Naive thymus-derived CD4-positive, alpha-beta T cell (primary cell): Measurements from ENCODE around the gene WFDC5. TPM values are rescaled to one million over a fixed set of nuclear protein-coding genes. Genes with fewer than 3 reads are reported as not detected.

ENCODE experiments used
- ATAC-seq: fragments of 150-1000 bp; cut with Tn5 transposase; 2 replicates; pipeline ENCODE4 v1.10.0; 2021; ENCODE audit warnings: mild to moderate bottlenecking, moderate library complexity
- CTCF ChIA-PET: fragments of 350-600 bp; sonication (Branson Sonifier 250); formaldehyde crosslinking; loops from one replicate; lab custom pipeline; 2021; ENCODE audit warnings: antibody characterized with exemption; lab: Charles Lee
- POLR2A ChIA-PET: fragments of 350-600 bp; sonication (Branson Sonifier 250); formaldehyde crosslinking; loops from one replicate; lab custom pipeline; 2021; ENCODE audit warnings: antibody characterized with exemption, inconsistent platforms; lab: Charles Lee
- DNase-seq, 9 donors: peaks; one replicate each; pipeline versions ENCODE4 v3.0.0 to v3.0.0-alpha.2; 2020 to 2022; ENCODE audit warnings: mixed read lengths in 1 of 9
- H3K27ac ChIP-seq: one replicate; pipeline ENCODE4 v1.7.0; 2013; ENCODE audit warnings: mild to moderate bottlenecking, low read depth, low read length, moderate library complexity
- H3K27me3 ChIP-seq, 2 donors: one replicate each; pipeline ENCODE4 v1.7.0; 2013; ENCODE audit warnings: low read length in 2 of 2, mild to moderate bottlenecking in 2 of 2, moderate library complexity in 2 of 2; ENCODE audit not compliant: control insufficient read depth in 2 of 2, insufficient read depth in 2 of 2
- H3K36me3 ChIP-seq, 3 experiments: 1 replicate in 2 of 3; 2 replicates in 1 of 3; pipeline ENCODE4 v1.7.0; 2013; ENCODE audit warnings: low read length in 3 of 3, mild to moderate bottlenecking in 3 of 3, moderate library complexity in 1 of 3; ENCODE audit not compliant: insufficient read depth in 3 of 3, control insufficient read depth in 2 of 3
- H3K4me1 ChIP-seq, 2 donors: one replicate each; pipeline ENCODE4 v1.7.0; 2013; ENCODE audit warnings: low read length in 2 of 2, mild to moderate bottlenecking in 2 of 2, moderate library complexity in 1 of 2; ENCODE audit not compliant: control insufficient read depth in 2 of 2, insufficient read depth in 2 of 2
- H3K4me3 ChIP-seq: 2 replicates; pipeline ENCODE4 v1.7.0; 2013; ENCODE audit warnings: mild to moderate bottlenecking, low read length
- H3K9me3 ChIP-seq, 3 experiments: 1 replicate in 2 of 3; 2 replicates in 1 of 3; pipeline ENCODE4 v1.7.0; 2013; ENCODE audit warnings: low read length in 3 of 3; ENCODE audit not compliant: control insufficient read depth in 2 of 3
- H3K27ac Mint-ChIP-seq, 9 donors: one replicate each; pipeline ENCODE4 v1.8.0; 2020 to 2022; ENCODE audit warnings: mixed read lengths in 9 of 9, mild to moderate bottlenecking in 8 of 9, moderate library complexity in 5 of 9, inconsistent platforms in 2 of 9
- H3K27me3 Mint-ChIP-seq, 5 donors: one replicate each; pipeline ENCODE4 v1.8.0; 2021 to 2022; ENCODE audit warnings: mixed read lengths in 5 of 5, mild to moderate bottlenecking in 1 of 5
- H3K36me3 Mint-ChIP-seq, 5 donors: one replicate each; pipeline ENCODE4 v1.8.0; 2020 to 2022; ENCODE audit warnings: mixed read lengths in 5 of 5, mild to moderate bottlenecking in 3 of 5, inconsistent platforms in 1 of 5
- H3K4me1 Mint-ChIP-seq, 7 donors: one replicate each; pipeline ENCODE4 v1.8.0; 2020 to 2022; ENCODE audit warnings: mixed read lengths in 7 of 7, mild to moderate bottlenecking in 3 of 7, inconsistent platforms in 1 of 7
- H3K4me3 Mint-ChIP-seq, 10 donors: one replicate each; pipeline ENCODE4 v1.8.0; 2020 to 2022; ENCODE audit warnings: mild to moderate bottlenecking in 10 of 10, mixed read lengths in 10 of 10, moderate library complexity in 6 of 10, inconsistent platforms in 2 of 10
- H3K9me3 Mint-ChIP-seq, 11 donors: one replicate each; pipeline ENCODE4 v1.8.0; 2020 to 2022; ENCODE audit warnings: mixed read lengths in 11 of 11, mild to moderate bottlenecking in 4 of 11, inconsistent platforms in 1 of 11, moderate library complexity in 1 of 11
- intact Hi-C, 2 donors: fragments of 100-400 bp; cut with micrococcal nuclease; formaldehyde crosslinking; loops; one replicate each; pipeline ENCODE4 v1.15.1; 2023
- polyA plus RNA-seq, 2 donors: library from polyadenylated mRNA; unstranded; fragments of 300-500 nt; fragmentation: Illumina TruSeq; gene quantifications; one replicate each; pipeline ENCODE4 v1.2.3, GENCODE V29; 2021
- total RNA-seq, 6 experiments: library from RNA in 5 of 6; stranded (reverse) in 5 of 6; gene quantifications; 1 replicate in 5 of 6; 2 replicates in 1 of 6; pipeline ENCODE4 v1.2.3 and lab custom pipeline; 2021 to 2026

The WFDC5 gene
- total and polyA plus RNA-seq, 7 experiments from 2014 or later, result not detected

DNA sequence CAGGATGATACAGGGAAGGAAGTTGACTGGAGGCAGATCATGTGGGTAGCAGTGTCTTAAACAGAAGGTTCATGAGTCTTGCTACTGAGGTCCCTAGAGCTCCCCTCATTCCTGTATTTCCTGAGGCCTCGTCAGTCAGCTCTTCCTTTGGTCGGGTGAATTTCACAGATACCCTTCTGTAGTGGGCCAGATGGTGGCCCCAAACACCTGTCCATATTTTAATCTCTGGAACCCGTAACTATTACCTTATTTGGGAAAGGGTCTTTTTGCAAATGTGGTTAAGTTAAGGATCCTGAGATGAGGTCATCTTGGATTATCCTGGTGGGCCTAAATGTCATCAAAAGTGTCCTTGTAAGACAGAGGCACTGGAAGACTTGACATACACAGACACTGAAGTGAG is 23.6 kb downstream of the WFDC5 start:
- H3K36me3 ChIP-seq, result peaks cover 0 to 14% (median 12%) of the 10 kb centered on the region in 3 experiments
- H3K4me1 Mint-ChIP-seq, result peaks cover 2 to 14% (median 5%) of the 10 kb centered on the region in 7 donors
- ATAC-seq (no peak), DNase-seq (no peak)
- H3K27me3 Mint-ChIP-seq, result peaks cover 0 to 3% (median 0%) of the 10 kb centered on the region in 5 donors
- H3K4me3 ChIP-seq, result no peak overlapping the region
- intact Hi-C loops, result no loop called here
- H3K9me3 ChIP-seq, result no peaks in the 10 kb centered on the region
- POLR2A ChIA-PET, result no interaction called here
- H3K4me3 Mint-ChIP-seq, result no peak overlapping the region
- H3K36me3 Mint-ChIP-seq, result peaks cover 3 to 26% (median 4%) of the 10 kb centered on the region in 5 donors
- CTCF ChIA-PET, result interaction anchor here (0.7 kb wide), 1 partner anchor 149 kb away, joined by 7 read pairs; no protein-coding TSS in a partner anchor
- H3K27ac ChIP-seq, result no peak overlapping the region
- H3K9me3 Mint-ChIP-seq, result peaks cover 0 to 4% (median 0%) of the 10 kb centered on the region in 11 donors
- peaks cover 0 to 4% of the 10 kb centered on the region in 2 donors for H3K27me3 ChIP-seq
- peaks cover 0 to 8% of the 10 kb centered on the region in 2 donors for H3K4me1 ChIP-seq
- H3K27ac Mint-ChIP-seq, result peak overlapping the region in 5 of 9 donors; percentile 0 to 84 (median 21)

DNA sequence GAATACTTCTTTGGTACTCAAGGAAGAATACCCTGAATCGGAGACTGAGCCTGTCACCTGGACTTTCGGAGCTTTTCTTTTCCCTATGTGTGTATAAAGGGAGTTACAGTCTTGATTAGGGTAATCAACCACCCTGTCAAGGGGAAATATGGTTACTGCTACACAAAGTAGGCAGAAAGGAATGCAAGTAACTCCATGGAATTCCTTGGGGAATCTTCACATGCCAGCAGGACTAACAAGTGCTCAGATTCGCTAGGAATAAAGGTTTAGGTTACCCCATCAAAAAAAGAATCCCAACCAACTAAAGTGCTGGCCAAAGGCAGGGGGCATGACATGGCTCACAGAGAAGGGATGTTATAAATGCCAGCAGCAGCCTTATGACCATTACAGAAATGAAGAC is 24.5 kb downstream of the WFDC5 start:
- H3K27ac Mint-ChIP-seq, result peak overlapping the region in 3 of 9 donors; percentile 0 to 72 (median 52)

DNA sequence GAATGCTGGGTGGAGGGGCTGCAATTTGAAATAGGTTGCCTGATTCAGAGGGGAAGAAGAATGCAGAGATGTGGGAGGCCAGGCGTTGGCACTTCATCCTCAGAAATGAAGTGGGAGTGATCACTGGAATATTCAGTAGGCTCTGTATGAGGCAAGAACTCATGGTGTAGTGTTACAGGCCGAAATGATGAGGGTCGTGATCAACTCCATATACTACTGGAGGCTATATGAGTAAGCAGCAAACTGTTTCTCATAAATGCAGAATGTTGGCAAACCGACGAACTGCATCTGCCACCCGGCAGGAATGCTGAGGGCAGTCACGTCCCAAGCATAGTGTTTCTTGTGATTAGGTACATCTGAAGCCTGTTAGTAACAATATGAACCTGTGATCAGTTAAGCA is 26.7 kb downstream of the WFDC5 start:
- Histone ChIP-seq H3K4me3 (no peak overlapping the region), H3K4me1 (no peaks in the 10 kb centered on the region), H3K27ac (no peak overlapping the region), H3K27me3 (no peaks in the 10 kb centered on the region), H3K9me3 (no peaks in the 10 kb centered on the region), H3K36me3 (peaks cover 0 to 25% (median 12%) of the 10 kb centered on the region in 3 experiments)
- no peak for DNase-seq
- intact Hi-C loops, result no loop called here
- Mint-ChIP-seq H3K27ac (peak overlapping the region in 3 of 9 donors; percentile 3 to 35 (median 26)), H3K27me3 (no peaks in the 10 kb centered on the region), H3K36me3 (peaks cover 4 to 52% (median 25%) of the 10 kb centered on the region in 5 donors), H3K4me3 (no peak overlapping the region), H3K9me3 (peaks cover 0 to 6% (median 0%) of the 10 kb centered on the region in 11 donors), H3K4me1 (peaks cover 0 to 15% (median 6%) of the 10 kb centered on the region in 7 donors)
- ChIA-PET CTCF (no interaction called here), POLR2A (no interaction called here)
- ATAC-seq, result no peak

More for the DNA sequence above, 24.5 kb downstream of the WFDC5 start:
- no peak for DNase-seq
- Mint-ChIP-seq H3K36me3 (peaks cover 4 to 35% (median 11%) of the 10 kb centered on the region in 5 donors), H3K27me3 (no peaks in the 10 kb centered on the region), H3K4me1 (peaks cover 0 to 12% (median 4%) of the 10 kb centered on the region in 7 donors), H3K4me3 (no peak overlapping the region), H3K9me3 (peaks cover 0 to 4% (median 0%) of the 10 kb centered on the region in 11 donors)
- Histone ChIP-seq H3K9me3 (no peaks in the 10 kb centered on the region), H3K4me3 (no peak overlapping the region), H3K36me3 (peaks cover 0 to 22% (median 12%) of the 10 kb centered on the region in 3 experiments), H3K27ac (no peak overlapping the region), H3K4me1 (no peaks in the 10 kb centered on the region), H3K27me3 (no peaks in the 10 kb centered on the region)
- CTCF ChIA-PET, result interaction anchor here (0.7 to 1.3 kb wide), 2 partner anchors 11 to 148 kb away, joined by 3 to 7 read pairs; no protein-coding TSS in a partner anchor
- no peak for ATAC-seq
- intact Hi-C loops, result no loop called here
- POLR2A ChIA-PET, result interaction anchor here (0.6 kb wide), 1 partner anchor 787 kb away, joined by 3 read pairs; no protein-coding TSS in a partner anchor

DNA sequence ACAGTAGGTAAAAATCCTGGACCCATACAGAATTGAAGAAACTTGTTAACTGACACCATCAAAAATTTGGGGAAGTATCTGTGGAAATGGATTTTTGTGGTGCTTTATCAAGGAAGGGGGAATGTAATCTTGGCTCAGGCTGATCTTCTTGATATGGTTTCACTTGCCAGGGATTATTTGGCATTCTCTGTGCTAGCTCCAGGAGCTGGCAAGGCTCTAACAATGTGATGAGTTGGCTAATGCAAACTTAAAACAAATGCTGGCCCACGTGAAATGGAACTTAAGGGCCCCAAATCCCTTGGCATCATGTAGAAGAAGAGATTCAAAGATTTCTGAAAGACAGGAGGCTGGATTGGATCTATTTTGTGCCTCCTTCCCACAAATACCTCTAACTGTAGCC is 27.2 kb downstream of the WFDC5 start:
- H3K9me3 ChIP-seq, result peaks cover 0 to 3% (median 3%) of the 10 kb centered on the region in 3 experiments
- peaks cover 0 to 29% (median 15%) of the 10 kb centered on the region in 3 experiments for H3K36me3 ChIP-seq
- H3K4me1 ChIP-seq, result no peaks in the 10 kb centered on the region
- H3K36me3 Mint-ChIP-seq, result peaks cover 7 to 56% (median 29%) of the 10 kb centered on the region in 5 donors
- no peak overlapping the region for H3K4me3 ChIP-seq
- peak overlapping the region in 6 of 9 donors; percentile 3 to 56 (median 30) for H3K27ac Mint-ChIP-seq
- H3K4me3 Mint-ChIP-seq, result no peak overlapping the region
- H3K9me3 Mint-ChIP-seq, result peaks cover 0 to 10% (median 1%) of the 10 kb centered on the region in 11 donors
- peaks cover under 1 to 17% (median 6%) of the 10 kb centered on the region in 7 donors for H3K4me1 Mint-ChIP-seq
- DNase-seq (no peak), ATAC-seq (no peak)
- CTCF ChIA-PET, result no interaction called here
- intact Hi-C loops, result no loop called here
- no peaks in the 10 kb centered on the region for H3K27me3 ChIP-seq
- POLR2A ChIA-PET, result no interaction called here
- no peak overlapping the region for H3K27ac ChIP-seq
- no peaks in the 10 kb centered on the region for H3K27me3 Mint-ChIP-seq

DNA sequence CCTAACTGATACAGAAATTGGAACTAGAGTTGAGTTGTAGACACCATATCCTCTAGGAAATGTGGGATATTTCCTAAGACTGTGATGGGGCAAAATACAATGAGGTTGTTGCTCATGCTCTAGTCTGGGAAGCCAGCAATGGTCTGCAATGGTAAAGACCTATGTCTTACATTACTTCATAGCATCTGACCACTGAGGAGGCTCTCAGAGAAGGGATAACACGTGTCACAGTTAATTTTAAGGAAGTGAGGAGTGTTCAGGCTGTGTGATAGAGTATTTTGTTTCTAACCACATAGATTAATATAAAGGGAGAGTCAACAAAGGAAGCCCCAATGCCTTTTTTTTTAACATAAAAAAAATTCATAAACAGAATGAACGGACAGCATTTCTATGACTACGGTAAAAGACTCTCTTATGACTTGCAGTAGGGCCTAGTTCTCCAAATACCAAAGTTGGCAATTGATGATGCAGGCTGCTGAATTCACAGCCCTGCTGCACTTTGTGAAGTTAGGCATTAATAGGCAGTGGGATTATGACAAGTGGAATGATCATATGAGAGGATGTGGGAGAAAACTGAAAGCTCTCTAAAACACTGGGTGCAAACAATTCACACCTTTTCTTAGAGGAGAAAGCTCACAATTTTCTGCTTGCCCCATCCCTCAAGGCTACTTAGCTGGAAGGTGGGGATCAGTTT is 27.7 kb downstream of the WFDC5 start:
- H3K4me3 ChIP-seq, result no peak overlapping the region
- Mint-ChIP-seq H3K27me3 (no peaks in the 10 kb centered on the region), H3K27ac (peak overlapping the region in 7 of 9 donors; percentile 3 to 56 (median 39)), H3K36me3 (peaks cover 12 to 62% (median 35%) of the 10 kb centered on the region in 5 donors), H3K4me3 (no peak overlapping the region), H3K9me3 (peaks cover 0 to 16% (median 3%) of the 10 kb centered on the region in 11 donors), H3K4me1 (peaks cover 3 to 19% (median 6%) of the 10 kb centered on the region in 7 donors)
- no peaks in the 10 kb centered on the region for H3K4me1 ChIP-seq
- ChIA-PET POLR2A (no interaction called here), CTCF (interaction anchor here (0.6 to 0.7 kb wide), 2 partner anchors 43 to 72 kb away, joined by 3 to 4 read pairs; no protein-coding TSS in a partner anchor)
- H3K9me3 ChIP-seq, result peaks cover 0 to 9% (median 8%) of the 10 kb centered on the region in 3 experiments
- no peaks in the 10 kb centered on the region for H3K27me3 ChIP-seq
- no peak for DNase-seq
- ATAC-seq, result peak; percentile 31
- intact Hi-C loops, result no loop called here
- H3K27ac ChIP-seq, result no peak overlapping the region
- peaks cover 0 to 35% (median 20%) of the 10 kb centered on the region in 3 experiments for H3K36me3 ChIP-seq

DNA sequence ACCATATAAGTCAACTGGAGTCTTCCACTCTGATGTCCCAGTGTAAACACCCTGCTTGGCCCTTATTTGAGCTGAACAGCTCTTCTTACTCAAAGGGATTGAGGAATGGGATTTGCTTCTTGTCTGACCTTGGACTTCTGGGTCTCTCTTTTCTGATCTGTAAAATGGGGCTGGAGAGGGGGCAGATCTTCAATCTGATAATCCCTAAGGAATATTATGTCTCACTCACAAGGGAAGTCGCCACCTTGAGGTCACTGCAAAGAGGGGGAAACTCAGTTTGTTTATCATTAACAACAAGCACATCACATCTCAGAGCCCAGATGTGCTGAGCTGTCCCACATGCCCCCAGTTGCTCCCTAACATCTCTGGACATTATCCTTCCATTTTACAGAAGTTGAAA is 29.1 kb downstream of the WFDC5 start:
- Mint-ChIP-seq H3K27ac (peak overlapping the region in 5 of 9 donors; percentile 16 to 87 (median 49)), H3K4me1 (peaks cover 3 to 19% (median 6%) of the 10 kb centered on the region in 7 donors), H3K36me3 (peaks cover 22 to 76% (median 45%) of the 10 kb centered on the region in 5 donors), H3K27me3 (no peaks in the 10 kb centered on the region), H3K9me3 (peaks cover 6 to 30% (median 9%) of the 10 kb centered on the region in 11 donors), H3K4me3 (no peak overlapping the region)
- ATAC-seq, result no peak
- ChIA-PET POLR2A (no interaction called here), CTCF (interaction anchor here (0.6 kb wide), 1 partner anchor 187 kb away, joined by 3 read pairs; no protein-coding TSS in a partner anchor)
- Histone ChIP-seq H3K9me3 (peaks cover 0 to 17% (median 17%) of the 10 kb centered on the region in 3 experiments), H3K4me1 (no peaks in the 10 kb centered on the region), H3K36me3 (peaks cover 10 to 44% (median 29%) of the 10 kb centered on the region in 3 experiments), H3K27ac (no peak overlapping the region), H3K27me3 (no peaks in the 10 kb centered on the region), H3K4me3 (no peak overlapping the region)
- no peak for DNase-seq
- intact Hi-C loops, result no loop called here
